Gastroesophageal sphincter (tissue), 2 donors: ENCODE data around the gene MESP2.

ENCODE experiments used
- EP300 ChIP-seq: sonication (generic); formaldehyde crosslinking; IDR thresholded peaks from one replicate; pipeline ENCODE4 v1.6.1; 2017; ENCODE audit warnings: antibody characterized with exemption, mild to moderate bottlenecking
- POLR2A ChIP-seq, 2 donors: fragments of 450-650 bp; IDR thresholded peaks; one replicate each; pipeline ENCODE4 v1.6.1; 2017; ENCODE audit warnings: antibody characterized with exemption in 2 of 2, mild to moderate bottlenecking in 2 of 2, moderate library complexity in 1 of 2

GRCh38 chr15:89820666-89821611 lies 44.8 kb downstream of the MESP2 start:
- TF ChIP-seq EP300 (no peak), POLR2A (IDR thresholded peaks at IDR 0.05) (no peak)
